A204.1 (cell line): ENCODE data around the gene TSPEAR.

Source experiments
- FAIRE-seq: peaks from 2 replicates; lab custom pipeline; 2012; peaks lifted over from hg19 to GRCh38; lab: Jason Lieb, UNC

Gene TSPEAR

GRCh38 chr21:44720170-44720569 lies 8.8 kb upstream of the TSPEAR start:
- no peak for FAIRE-seq

- FAIRE-seq = no peak
Observed at GRCh38 chr21:44718571-44718970, 7.2 kb upstream of the TSPEAR start.

GRCh38 chr21:44718093-44718492 lies 6.7 kb upstream of the TSPEAR start:
- FAIRE-seq = no peak

- FAIRE-seq = no peak
Observed at GRCh38 chr21:44716984-44717383, 5.6 kb upstream of the TSPEAR start.

- FAIRE-seq = no peak
Observed at GRCh38 chr21:44714905-44715304, 3.5 kb upstream of the TSPEAR start.

GRCh38 chr21:44713846-44714245 lies 2.5 kb upstream of the TSPEAR start:
- FAIRE-seq = no peak

GRCh38 chr21:44713130-44713529 lies 1.8 kb upstream of the TSPEAR start:
- FAIRE-seq = no peak

- no peak for FAIRE-seq
Observed at GRCh38 chr21:44712203-44713028, 1.0 kb upstream of the TSPEAR start.

GRCh38 chr21:44710756-44711326 lies 531 bp downstream of the TSPEAR start:
- no peak for FAIRE-seq

- no peak for FAIRE-seq
Observed at GRCh38 chr21:44710294-44710665, 1.1 kb downstream of the TSPEAR start.

- no peak for FAIRE-seq
Observed at GRCh38 chr21:44709426-44710293, 1.7 kb downstream of the TSPEAR start.

- FAIRE-seq = no peak
Observed at GRCh38 chr21:44708866-44709425, 2.4 kb downstream of the TSPEAR start.

GRCh38 chr21:44708213-44708865 lies 3.0 kb downstream of the TSPEAR start:
- FAIRE-seq = no peak

GRCh38 chr21:44706706-44707581 lies 4.4 kb downstream of the TSPEAR start:
- no peak for FAIRE-seq

- FAIRE-seq = no peak
Observed at GRCh38 chr21:44706026-44706705, 5.2 kb downstream of the TSPEAR start.

GRCh38 chr21:44704636-44705001 lies 6.8 kb downstream of the TSPEAR start:
- FAIRE-seq = no peak

- FAIRE-seq = no peak
Observed at GRCh38 chr21:44703731-44704635, 7.4 kb downstream of the TSPEAR start.

- FAIRE-seq = no peak
Observed at GRCh38 chr21:44702973-44703730, 8.2 kb downstream of the TSPEAR start.
